HL-60 (cell line): ENCODE results near the gene NNT.

Experiments
- GABPA ChIP-seq: IDR thresholded peaks from 2 replicates; pipeline ENCODE4 v1.6.1; 2012; ENCODE audit warnings: low read depth
- POLR2AphosphoS5 ChIP-seq: IDR thresholded peaks from 2 replicates; pipeline ENCODE4 v1.6.1; 2012; ENCODE audit warnings: low read depth
- SPI1 ChIP-seq: IDR thresholded peaks from 2 replicates; pipeline ENCODE4 v1.6.1; 2012; ENCODE audit warnings: low read depth, mild to moderate bottlenecking, borderline replicate concordance
- TF ChIP-seq, protein P1 (sequence below): IDR thresholded peaks from one replicate; pipeline ENCODE4 v1.5.1; 2011; ENCODE audit warnings: low read length, control low read depth, inconsistent platforms; ENCODE audit not compliant: insufficient read depth
- TF ChIP-seq, protein P2 (sequence below): IDR thresholded peaks from 2 replicates; pipeline ENCODE4 v1.6.1; 2012; ENCODE audit warnings: low read depth; ENCODE audit not compliant: insufficient replicate concordance

DNA sequence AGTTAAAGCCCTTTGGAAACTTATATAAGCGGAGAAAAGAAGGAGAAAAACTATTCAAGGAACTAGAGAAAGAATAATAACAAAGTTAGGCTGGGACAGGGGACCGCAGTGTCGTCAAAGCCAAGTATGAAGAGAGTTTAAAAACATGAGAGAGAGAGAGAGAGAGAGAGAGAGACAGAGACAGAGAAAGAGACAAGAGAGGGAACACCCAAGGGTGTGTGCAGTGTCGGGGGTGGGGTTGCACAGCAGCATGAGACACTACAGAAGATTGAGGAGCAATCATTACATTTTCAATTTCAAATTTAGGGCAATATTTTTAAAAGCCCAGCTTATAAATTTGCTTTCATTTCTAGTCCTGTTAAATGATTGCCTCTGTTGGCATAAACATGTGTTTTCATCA, 74.3 kb downstream of the NNT start:
- TF ChIP-seq, protein P1, sequence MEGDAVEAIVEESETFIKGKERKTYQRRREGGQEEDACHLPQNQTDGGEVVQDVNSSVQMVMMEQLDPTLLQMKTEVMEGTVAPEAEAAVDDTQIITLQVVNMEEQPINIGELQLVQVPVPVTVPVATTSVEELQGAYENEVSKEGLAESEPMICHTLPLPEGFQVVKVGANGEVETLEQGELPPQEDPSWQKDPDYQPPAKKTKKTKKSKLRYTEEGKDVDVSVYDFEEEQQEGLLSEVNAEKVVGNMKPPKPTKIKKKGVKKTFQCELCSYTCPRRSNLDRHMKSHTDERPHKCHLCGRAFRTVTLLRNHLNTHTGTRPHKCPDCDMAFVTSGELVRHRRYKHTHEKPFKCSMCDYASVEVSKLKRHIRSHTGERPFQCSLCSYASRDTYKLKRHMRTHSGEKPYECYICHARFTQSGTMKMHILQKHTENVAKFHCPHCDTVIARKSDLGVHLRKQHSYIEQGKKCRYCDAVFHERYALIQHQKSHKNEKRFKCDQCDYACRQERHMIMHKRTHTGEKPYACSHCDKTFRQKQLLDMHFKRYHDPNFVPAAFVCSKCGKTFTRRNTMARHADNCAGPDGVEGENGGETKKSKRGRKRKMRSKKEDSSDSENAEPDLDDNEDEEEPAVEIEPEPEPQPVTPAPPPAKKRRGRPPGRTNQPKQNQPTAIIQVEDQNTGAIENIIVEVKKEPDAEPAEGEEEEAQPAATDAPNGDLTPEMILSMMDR = no peak
- TF ChIP-seq POLR2AphosphoS5 (no peak), SPI1 (no peak), GABPA (no peak)
- TF ChIP-seq, protein P2, sequence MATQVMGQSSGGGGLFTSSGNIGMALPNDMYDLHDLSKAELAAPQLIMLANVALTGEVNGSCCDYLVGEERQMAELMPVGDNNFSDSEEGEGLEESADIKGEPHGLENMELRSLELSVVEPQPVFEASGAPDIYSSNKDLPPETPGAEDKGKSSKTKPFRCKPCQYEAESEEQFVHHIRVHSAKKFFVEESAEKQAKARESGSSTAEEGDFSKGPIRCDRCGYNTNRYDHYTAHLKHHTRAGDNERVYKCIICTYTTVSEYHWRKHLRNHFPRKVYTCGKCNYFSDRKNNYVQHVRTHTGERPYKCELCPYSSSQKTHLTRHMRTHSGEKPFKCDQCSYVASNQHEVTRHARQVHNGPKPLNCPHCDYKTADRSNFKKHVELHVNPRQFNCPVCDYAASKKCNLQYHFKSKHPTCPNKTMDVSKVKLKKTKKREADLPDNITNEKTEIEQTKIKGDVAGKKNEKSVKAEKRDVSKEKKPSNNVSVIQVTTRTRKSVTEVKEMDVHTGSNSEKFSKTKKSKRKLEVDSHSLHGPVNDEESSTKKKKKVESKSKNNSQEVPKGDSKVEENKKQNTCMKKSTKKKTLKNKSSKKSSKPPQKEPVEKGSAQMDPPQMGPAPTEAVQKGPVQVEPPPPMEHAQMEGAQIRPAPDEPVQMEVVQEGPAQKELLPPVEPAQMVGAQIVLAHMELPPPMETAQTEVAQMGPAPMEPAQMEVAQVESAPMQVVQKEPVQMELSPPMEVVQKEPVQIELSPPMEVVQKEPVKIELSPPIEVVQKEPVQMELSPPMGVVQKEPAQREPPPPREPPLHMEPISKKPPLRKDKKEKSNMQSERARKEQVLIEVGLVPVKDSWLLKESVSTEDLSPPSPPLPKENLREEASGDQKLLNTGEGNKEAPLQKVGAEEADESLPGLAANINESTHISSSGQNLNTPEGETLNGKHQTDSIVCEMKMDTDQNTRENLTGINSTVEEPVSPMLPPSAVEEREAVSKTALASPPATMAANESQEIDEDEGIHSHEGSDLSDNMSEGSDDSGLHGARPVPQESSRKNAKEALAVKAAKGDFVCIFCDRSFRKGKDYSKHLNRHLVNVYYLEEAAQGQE = no peak
